CD4-positive, alpha-beta T cell treated with Interleukin-21 for 1 hour (primary cell): ENCODE results near the gene PI16.
"Not testable (repeated sequence)": the region's sequence is repeated elsewhere in the genome, so short reads cannot be mapped to it uniquely, and the experiment has no call there.

Source experiments
- DNase-seq: peaks from one replicate; pipeline ENCODE4 v3.0.0-alpha.2; 2020

Gene PI16

DNA sequence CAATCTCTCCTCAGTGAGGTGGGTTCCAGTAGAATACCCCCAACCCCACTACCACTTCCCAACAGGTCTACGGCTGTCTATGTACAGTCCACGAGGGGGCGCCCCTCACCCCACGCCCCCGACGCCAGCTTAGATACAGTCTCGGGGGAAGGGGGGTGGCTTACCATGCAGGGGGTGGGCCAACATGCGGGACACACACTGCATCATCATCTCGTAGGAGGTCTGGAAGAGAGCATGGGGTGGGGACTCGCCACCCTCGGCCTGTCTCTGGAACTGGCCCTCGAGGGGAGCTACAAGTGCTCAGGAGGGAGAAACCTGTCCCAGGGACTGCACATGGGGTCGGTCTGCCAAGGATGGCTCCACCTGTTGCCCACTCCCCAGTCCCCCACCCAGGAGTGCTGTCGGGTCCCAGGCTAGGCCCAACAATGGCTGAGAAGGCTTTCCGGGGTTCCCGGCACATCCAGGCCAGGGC lies 23.0 kb downstream of the PI16 start:
- DNase-seq, result no peak

DNA sequence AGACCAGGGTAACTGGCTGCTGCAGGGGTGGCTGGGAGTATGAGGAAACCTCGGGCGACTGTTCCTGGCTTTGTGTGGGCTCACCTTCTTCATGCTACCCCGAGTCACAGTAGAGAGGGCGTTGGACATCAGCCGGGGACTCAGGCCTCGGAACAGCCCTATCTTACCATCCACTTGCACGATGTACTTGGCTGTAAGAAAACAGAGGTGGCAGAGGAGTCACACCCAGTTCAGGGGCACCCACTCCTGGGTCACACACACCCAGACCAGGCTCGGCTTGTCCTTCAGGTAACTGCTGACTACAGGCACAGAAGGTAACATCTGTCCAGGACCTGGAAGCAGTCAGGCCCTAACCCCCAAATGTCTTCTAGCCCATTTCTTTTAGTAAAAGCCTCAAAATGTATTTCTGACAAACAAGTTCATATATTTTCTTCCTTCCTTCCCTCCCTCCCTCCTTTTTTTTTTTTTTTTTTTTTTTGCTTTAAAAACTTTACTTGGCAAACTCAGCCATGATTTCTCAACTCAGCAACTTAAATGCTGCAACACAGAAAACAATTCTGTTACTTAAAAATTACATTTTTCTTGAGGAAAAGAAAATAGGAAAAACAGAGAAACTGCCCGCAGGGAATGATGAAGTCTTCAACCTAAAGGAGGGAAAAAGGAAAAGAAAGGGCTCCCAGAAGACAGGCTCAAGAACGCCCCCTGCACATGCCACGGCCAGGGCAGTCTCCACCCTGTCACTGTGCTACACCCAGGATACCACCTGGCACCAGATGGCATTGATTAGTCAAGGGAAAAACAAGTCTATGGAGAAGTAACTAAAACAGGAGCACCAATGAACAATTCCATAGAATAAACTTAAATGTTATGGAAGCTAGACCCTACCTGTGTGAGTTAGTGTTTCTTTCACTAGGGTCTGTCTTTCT lies 24.1 kb downstream of the PI16 start:
- no peak for DNase-seq

DNA sequence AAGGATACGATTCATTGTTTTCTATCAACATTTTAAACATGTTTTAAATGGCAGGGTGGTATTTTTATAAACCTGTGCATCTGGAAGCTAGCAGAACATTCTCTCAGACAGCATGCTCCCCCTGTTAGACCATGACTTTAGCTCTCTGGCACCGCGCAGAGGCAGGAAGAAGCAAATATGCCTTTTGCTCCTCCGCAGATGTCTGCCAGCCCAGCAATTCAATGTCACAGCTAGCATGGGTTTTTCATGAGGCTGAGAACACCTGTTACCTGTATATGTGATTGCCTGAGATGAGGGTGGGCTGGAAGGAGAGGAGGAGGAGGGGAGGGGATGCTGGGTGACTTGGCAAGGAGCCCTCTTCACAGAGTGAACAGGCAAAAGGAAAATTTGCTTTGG lies 24.8 kb downstream of the PI16 start:
- peak; percentile 55 for DNase-seq

DNA sequence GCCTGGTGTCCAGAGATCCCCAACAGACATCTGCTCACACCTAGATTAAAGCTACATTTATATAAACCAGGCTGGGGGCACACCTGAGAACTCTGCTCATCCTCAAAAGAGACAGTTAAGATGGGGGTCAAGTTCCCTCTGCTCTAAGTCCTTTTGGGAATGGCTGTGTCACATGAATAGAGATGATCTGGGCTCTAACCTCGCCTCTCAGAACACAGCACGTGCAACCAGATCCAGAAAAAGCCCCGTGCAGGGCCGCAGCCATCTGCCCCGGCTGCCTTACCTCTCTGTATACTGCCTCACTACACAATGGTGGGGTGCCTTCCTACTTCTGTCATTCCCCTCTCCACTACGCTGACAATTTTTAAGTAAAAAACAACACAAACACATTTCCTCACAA lies 25.6 kb downstream of the PI16 start:
- no peak for DNase-seq

DNA sequence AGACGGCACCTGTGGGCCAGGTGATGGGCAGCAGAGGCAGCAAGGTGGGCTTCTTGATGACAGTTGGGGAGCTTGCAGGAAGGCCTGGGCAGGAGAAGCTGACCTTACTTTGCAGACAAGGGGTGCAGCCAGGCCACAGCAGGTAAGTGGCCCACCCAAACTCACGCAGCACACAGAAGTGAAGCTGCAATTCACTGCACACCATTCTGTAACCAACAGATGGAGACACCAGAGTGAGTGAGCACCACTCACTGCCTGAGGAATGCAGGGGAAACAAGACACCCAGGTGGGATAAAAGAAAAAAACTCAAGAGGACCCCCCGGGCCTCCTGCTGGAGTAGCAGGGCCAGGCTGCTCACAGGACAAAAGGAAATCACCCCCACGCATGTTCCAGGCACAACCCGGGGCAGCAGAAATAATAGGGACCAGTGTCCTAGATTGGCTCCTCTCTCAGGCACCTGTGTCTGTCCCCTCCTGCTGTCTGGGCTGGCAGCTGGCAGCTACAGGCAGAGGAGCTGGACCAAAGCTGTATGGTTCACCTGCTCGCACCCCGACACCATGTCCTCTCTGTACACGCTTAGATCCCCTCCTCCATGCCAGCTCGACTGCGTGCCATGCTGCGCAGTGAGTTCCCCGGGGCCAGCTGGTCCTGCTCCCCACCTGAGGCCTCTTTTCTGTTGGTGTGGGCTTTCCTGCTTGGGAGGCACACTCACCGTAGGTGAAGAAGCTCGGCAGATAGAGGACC lies 26.5 kb downstream of the PI16 start:
- DNase-seq, result no peak

DNA sequence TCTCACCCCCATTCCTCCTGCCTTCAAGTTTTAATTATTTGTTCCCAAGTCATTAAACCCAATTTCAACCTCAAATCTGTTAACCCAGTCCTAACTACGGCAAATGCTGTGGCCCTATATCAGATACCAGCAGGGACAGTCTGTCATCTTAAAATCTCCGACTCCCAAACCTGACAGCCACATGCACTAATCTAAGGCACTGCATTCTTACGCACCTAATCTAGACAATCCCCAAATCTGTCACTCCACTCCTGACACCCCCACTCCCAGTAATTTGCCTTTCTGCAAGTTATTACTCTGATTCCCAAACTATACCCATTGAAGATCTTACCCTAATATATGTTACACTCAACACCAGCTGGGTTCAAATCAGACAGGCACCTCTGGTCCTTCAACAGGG lies 29.0 kb downstream of the PI16 start:
- no peak for DNase-seq

DNA sequence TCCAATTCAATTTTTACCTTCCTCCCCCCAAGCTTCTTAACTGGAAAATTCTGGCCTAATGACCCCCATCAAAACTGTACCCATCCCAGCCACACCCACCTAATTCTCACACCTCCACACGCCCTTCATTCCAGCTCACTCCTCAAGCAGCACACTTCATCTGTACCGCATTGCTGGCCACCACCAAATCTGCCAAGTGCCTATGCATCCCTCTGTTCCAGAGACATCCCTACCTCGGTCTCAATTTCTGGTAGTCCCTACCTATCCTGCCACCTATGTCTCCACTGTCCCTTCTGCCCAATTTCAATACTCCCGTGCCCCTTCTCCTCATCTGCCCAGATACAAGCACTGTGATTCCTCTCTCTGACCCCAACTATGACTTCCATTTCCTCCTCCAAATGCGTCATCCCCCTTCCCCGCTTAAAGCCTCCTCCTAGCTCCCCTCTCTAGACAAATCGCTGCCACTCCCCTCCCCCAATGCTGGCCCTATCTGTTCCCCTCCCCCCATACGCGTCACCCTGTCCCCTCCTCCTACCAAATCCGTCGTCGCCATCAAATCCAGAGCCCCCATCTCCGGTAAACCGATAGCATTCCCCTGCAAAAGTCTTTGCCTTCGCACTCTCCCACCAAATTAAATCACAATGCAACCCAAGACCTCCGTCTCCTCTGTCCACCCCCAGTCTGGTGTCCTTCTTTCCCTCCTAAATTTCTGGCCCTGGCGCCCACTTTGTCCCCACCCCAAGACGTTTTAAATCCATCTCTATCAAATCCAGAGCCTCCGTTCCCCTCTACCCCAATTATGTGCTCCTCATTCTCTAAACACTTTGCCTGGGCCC lies 30.3 kb downstream of the PI16 start:
- DNase-seq, result peak; percentile 81

DNA sequence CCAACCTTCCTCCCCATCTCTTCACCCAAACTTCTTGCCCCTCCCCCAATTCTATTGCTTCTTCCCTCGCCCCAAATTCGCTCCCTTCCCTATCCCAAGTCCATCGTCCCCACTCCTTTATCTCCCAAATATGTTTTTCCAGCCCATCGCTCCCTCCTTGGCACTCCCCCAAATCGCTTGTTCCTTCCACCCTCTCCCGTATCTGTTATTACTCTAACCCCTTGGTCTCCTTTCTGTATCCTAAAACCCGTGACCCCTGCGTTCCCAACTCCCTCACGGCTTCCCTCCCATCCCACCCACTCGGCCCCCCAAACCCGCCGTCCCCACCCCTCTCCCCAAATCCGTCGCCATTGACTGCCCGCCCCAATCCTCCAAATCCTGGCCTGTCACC lies 30.9 kb downstream of the PI16 start:
- DNase-seq, result no peak

DNA sequence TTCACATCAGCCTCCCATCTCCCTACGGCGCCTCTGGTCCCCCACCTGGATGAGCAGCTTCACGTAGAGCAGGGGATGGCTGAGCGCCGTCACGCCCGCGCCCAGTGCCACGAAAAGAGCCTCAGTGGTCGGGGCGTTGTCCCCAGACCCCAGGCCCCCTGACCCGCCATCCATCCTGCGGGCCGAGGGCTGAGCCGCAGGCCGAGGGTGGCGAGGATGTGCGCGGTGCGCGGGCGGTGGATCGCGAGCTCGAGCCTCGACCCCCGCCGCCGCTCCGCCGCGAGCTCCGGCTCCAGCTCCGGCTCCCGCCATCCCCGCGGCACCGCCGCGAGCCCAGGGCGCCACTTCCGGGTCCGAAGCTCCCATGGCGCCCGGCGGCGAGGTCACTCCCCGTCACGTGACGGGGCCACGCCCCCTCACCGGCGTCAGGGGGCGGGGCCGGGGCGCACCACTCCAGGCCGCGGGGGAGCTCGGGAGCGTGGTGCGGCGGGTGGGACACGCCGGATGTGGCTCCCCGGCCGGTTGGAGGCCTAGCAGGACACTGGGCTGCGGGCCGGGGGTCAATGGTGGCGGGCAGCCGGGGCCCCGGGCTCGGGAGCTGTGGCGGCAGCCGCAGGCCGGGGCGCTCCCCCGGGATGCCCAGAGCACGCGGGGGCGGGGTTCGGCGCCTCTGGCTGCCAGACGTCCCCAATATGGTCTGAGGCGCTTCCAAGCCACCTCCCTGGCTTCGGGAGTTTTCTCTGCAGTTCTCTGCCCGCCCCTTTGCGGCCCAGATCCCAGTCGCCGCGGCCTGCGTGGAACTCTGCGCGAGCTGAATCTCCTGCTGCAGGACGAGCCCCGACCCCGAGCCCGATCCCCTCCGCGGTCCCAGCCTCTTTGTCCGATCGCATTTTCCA lies 31.5 kb downstream of the PI16 start, which contains the start of gene MTCH1:
MTCH1 (minus strand) TSS at position 389 of the 896 bp plus-strand sequence; CDS start at position 366, 23 bp downstream.
- peak; percentile 89 for DNase-seq

DNA sequence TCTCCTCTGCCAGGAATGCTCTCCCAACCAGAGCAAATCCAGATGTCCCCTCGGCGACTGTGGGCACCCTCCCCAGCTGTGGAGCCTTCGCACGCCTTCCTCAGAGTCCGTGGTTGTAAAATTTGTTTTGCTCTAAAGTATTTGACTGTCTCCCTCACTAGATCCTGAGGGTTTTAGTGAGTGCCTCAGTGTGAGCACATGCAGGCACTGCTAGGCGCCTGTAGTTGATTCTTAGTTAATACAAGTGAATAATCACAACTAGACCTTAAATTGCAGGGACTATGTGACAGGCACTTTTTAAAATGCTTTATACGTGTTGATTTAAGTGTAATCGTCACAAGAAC lies 32.1 kb downstream of the PI16 start:
- no peak for DNase-seq

DNA sequence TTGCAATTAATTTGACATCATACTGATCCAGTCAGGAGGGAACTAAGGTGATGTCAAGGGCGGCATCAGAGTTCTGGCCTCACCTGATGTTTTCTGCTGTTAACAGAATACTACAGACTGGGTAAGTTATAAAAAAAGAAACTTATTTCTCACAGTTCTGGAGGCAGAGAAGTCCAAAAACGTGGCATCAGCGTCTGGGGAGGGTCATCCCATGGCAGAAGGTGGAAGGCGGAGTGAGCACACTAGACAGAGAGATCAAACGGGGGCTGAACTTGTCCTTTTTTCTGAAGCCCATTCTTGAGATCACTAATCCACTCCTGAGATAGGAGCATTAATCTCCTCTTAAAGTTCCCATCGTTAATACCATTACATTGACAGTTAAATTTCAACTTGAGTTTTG lies 34.7 kb downstream of the PI16 start:
- DNase-seq, result no peak

DNA sequence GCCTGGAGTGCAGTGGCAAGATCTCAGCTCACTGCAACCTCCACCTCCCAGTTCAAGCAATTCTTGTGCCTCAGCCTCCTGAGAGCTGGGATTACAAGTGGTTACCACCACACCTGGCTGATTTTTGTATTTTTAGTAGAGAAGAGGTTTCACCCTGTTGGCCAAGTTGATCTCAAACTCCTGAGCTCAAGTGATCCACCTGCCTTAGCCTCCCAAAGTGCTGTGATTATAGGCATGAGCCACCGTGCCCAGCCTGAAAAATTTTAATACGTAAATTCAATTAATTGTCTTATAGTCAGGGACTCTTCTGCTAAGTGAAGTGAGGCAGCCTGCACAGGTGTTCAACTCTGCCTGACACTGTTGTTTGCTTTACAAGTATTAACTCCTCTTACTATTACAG lies 35.9 kb downstream of the PI16 start:
- not testable (repeated sequence) for DNase-seq

DNA sequence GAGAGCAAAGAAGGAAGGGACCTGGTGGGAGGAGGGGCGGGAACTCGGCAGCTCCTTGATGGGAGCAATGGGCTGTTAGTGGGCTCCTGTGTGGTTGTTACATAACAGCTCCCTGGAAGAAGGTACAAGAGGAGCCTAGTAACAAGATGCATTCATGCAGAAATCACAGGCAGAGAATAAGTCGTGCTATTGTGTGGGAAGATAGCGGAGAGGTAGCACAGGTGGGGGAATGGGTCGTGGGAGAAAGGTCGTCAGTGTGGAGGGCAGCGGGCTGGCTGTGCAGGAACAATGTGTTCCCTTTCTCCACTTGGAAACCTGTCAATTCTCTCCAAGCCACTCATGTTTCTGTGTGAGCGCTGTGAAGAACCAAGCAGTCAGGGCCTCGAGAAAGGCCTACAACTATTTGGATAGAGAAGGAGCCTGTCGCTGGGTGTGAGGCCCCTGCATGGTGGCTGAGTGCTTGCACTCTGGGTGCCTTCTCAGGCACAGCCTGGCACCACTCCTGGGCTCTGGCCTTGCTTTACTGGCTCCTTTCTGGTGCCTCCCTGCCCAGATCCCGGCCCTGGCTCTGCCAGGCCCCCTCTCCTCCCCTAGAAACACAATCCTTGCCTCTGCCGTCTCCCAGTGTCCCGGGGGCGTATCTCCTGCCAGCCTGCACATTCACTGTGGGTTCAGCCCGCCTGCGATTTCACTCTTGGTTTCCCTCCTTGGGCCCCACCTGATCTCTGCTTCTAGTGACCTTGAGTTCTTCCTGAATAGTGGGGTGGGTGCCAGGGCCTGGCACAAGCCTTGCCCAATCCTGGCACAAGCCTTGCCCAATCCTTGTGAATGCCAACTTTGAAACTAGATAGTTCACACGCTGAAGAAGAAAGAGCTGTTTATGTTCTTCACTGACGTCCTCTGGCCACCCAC lies 43.5 kb downstream of the PI16 start:
- no peak for DNase-seq

DNA sequence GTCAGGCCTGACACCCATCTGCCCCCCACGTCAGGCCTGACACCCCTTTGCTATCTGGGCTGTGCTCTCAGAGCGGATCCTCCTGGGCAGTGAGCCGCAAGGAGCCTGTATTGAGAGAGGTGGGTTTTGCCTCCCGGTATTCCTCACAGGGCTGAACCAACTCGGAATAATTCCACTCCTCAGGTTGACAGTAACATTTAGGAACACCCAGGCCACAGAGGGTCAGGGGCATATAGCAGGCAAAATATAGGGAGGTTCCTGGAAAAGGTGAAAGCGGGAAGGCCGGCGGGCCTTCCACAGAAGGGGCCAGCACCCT lies 44.1 kb downstream of the PI16 start:
- DNase-seq, result no peak

DNA sequence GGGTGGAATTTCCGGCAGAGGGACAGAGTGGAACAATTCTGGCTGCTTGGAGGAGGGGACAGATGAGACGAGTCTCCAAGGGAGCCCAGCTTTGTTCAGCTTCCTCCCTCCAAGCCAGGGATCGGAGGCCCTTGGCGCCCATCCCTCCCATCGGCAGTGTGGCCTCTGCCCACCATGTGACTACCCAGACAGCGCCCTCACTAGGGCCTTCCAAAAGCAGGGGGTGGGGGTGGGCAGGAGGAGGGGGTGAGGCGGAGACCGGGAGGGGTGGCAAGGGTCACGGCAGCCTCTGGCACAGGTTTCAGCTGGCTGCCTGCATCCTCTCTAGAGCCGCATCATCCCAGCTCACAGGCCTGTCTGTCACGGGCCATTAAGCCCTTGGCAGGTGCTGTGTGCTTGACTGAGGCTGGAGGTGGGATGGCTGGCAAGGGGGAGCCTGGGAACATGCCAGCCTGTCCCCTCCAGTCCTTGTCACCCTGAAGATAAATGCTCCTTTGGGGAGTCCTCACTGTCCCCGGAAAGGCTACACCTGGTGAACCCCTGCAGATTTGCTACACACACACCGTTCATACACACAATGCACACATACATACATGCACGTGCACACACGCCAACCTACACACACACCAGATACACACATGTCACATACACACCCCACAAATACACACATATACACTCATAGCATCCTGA lies 44.7 kb downstream of the PI16 start:
- no peak for DNase-seq

DNA sequence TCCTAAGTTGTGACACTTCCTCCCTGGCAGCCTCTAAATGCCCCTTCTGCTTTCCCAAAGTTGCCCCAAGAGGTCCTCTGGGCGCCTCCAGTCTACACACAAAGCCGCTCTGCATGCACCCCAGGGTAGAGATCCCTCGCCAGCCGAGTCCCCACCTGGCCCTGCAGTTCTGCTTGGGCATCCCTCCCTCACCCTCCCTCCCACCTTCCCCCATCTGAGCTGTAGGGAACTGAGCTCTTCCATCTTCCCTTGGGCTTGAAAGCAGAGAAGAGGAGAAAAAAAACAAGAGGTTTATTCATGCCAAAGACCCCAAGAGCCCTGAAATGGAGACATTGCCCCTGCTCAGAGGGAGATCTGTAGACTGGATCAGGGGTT lies 45.2 kb downstream of the PI16 start:
- DNase-seq, result no peak

DNA sequence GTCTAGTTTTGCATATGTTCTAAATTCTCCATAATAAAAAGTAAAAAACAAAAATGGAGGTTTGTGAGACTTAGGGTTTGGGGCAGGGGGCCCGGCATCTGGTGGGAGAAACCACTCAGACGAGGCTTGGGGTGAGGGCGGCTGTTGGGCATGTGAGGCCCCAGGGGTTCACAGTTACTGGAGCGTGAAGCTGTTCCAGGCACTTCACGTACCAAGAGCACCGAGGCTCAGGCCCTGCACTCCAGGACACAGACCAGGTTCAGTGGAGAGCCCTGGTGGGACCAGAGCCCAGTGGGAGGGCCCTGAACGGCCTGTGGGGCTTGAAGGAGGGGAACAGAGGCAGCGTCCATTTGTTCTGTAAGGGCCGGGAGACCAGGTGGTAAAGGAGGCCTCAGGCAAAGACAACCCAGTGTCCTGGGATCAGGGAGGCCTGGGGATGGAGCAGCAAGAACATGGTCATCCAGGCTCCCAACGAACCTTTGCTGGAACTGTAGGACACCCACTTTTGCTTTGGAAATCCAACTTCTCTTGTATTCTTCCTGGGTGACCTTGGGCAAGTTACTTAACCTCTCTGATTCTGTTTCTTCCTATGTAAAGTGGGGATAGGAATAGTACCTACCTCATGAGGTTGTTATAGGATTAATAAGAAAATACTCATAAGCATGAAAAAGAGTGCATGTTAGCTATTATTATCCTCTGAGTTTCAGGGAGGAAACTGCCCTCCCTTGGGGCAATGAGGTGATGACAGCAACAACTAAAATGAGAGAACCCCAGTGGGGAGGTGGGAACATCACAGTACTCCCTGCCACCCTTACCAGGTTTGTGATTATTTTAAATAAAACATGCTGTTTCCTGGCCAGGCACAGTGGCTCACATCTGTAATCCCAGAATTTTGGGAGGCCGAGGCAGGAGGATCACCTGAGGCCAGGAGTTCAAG lies 49.8 kb downstream of the PI16 start:
- no peak for DNase-seq

DNA sequence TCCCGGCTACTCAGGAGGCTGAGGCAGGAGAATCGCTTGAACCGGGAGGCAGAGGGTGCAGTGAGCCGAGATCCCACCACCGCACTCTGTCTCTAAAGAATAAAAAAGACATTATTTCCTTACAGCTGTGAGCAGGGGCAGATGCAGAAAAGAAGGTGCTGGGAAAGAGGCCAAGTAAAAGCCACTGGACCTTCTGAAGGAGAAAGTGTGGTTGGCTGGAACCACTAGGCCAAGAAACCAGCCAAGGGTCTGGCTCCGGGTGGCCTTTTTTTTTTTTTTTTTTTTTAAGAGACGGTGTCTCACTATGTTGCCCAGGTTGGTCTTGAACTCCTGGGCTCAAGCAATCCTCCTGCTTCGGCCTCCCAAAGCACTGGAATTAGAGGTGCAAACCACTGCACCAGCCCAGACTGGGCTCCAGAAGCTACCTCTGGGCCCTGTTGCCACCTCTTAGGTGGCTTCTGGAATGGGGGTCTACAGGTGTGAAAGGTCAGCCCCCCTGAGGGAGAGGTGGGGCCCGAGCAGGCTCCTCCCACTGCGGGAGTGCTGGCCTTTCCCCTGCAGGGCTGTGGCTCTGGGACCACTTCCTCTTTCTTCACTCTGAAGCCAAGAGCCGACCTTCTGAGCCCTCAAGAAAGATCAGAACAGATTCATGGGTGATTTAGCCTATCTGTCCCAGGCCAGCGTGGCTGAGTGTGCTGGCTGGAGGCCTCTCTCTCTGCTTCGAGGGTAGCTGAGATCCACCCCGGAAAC lies 50.7 kb downstream of the PI16 start, which contains the start of gene FGD2:
FGD2 (plus strand) TSS at position 595 of the 750 bp plus-strand sequence. CDS start 163 bp downstream, outside the sequence.
- DNase-seq, result peak; percentile 15
